Measurements from ENCODE around the gene RAD51B.

The RAD51B gene

GRCh38 chr14:68341411-68342212 lies 522.0 kb downstream of the RAD51B start:
- no peaks in the 10 kb centered on the region for H3K27me3 Mint-ChIP-seq
- H3K27ac Mint-ChIP-seq, result no peak overlapping the region
- H3K9me3 Mint-ChIP-seq, result peaks cover 4% of the 10 kb centered on the region
- peaks cover 9% of the 10 kb centered on the region for H3K36me3 Mint-ChIP-seq (ENCODE audit: low read depth)
- H3K4me3 Mint-ChIP-seq, result no peak overlapping the region
- H3K4me1 Mint-ChIP-seq (ENCODE audit: low read depth), result peaks cover 31% of the 10 kb centered on the region

DNA sequence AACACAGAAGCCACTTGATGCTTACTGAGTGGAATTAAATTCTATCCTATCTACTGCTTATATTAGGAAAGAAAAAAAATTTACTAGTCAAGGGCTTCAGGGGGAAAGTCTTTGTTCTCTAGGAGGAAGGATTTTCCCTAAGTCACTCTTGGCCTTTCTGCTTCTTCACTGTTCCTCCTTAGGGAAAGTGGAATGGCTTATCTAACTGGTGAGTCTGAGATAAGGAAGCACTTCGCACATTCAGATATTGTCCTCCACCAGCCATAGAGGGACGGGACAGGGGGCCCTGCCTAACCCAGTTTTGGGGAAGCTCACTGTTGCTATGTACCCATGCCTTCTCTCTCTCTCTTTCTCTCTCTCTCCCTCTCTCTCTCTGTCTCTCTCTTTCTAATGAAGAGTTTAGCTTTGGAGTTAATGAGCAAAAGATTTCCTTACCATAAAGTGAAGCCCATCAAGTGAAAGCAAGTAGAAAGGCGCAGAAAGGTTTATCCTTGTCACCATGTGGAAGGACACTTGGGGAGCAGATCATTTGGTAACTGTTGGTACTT lies 522.7 kb downstream of the RAD51B start:
- peaks cover 9% of the 10 kb centered on the region for H3K36me3 Mint-ChIP-seq (ENCODE audit: low read depth)
- peaks cover 24% of the 10 kb centered on the region for H3K4me1 Mint-ChIP-seq (ENCODE audit: low read depth)
- H3K27me3 Mint-ChIP-seq, result no peaks in the 10 kb centered on the region
- H3K27ac Mint-ChIP-seq, result no peak overlapping the region
- peaks cover 4% of the 10 kb centered on the region for H3K9me3 Mint-ChIP-seq
- H3K4me3 Mint-ChIP-seq, result no peak overlapping the region

DNA sequence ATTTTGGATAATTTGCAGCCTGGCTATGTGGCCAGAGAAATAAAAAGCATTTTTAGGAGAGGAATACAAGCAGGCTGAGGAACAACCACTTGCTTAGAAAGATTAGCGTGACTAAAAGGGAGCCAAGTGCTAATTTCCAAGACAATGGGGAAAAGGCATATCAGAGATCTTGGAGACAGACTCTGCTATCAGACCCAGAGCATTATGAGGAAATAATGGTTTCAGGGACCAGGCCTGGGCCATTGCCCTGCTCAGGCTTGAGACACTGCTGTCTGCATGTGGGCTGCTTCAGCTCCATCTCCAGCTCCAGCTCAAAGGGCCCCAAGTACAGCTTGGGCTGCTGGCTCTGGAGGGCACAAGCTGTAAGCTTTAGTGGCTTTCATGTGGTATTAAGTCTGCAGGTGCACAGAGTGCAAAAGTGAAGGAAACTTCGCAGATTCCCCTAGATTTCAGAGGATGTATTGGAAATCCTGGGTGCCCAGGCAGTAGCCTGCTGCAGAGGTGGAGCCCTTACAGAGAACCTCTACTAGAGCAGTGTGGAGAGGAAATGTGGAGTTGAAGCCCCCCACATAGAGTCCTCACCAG lies 524.0 kb downstream of the RAD51B start:
- peaks cover 22% of the 10 kb centered on the region for H3K4me1 Mint-ChIP-seq (ENCODE audit: low read depth)
- H3K27me3 Mint-ChIP-seq, result no peaks in the 10 kb centered on the region
- H3K9me3 Mint-ChIP-seq, result peaks cover 4% of the 10 kb centered on the region
- H3K36me3 Mint-ChIP-seq (ENCODE audit: low read depth), result peaks cover 9% of the 10 kb centered on the region
- no peak overlapping the region for H3K4me3 Mint-ChIP-seq
- H3K27ac Mint-ChIP-seq, result no peak overlapping the region

DNA sequence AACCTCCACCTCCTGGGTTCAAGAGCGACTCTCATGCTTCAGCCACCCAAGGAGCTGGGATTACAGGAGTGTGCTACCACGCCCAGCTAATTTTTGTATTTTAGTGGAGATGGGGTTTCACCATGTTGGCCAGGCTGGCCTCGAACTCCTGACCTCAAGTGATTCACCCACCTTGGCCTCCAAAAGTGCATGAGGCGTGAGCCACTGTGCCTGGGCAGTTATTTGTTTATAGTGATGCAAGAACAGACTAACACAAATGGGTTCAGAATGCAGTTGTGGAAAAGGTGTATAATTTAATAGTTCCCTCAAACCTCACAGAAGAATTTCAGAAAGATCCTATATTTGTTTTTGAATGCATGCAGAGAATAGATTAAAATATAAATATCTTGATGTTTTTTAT lies 526.2 kb downstream of the RAD51B start:
- Mint-ChIP-seq H3K27me3 (no peaks in the 10 kb centered on the region), H3K4me3 (no peak overlapping the region), H3K36me3 (ENCODE audit: low read depth) (peaks cover 9% of the 10 kb centered on the region), H3K9me3 (peaks cover 4% of the 10 kb centered on the region), H3K27ac (no peak overlapping the region), H3K4me1 (ENCODE audit: low read depth) (peaks cover 19% of the 10 kb centered on the region)

DNA sequence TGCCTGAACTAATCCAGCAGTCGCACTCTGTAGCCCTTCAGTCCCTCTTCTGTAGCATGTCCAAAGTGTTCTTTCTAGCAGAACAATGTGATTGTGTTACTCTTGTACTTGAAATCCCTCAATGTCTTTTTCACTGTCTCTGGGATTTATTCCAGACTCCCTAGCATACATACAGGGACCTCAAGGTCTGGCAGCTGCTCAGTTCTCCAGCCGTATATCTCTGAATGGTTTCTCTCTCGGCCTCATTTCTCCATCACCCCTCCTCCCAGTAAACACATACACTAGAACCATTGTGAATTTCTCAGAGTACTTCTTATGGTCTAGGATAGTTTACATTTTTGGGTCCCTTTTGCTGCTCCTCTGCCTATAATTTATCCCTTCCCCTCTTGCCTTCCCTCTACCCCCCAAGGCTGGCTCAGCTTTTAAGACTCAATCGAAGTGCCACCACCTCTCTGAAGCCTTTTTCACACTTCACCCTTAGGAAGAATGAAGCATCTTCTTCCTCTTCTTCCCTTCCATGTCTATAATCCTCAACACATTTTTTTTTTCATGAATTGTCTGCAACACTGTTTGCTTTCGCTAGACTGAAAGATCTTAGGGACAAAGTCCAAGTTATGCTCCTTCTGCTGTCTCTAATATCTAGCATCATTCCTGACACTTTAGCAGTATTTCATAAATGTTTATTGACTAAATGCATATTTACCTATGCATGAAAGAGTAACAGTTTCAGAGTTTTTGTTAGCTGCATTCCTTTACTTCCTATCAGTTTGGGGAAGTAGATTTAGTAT lies 527.2 kb downstream of the RAD51B start:
- peaks cover 9% of the 10 kb centered on the region for H3K36me3 Mint-ChIP-seq (ENCODE audit: low read depth)
- no peak overlapping the region for H3K27ac Mint-ChIP-seq
- peaks cover 9% of the 10 kb centered on the region for H3K4me1 Mint-ChIP-seq (ENCODE audit: low read depth)
- H3K4me3 Mint-ChIP-seq, result no peak overlapping the region
- peaks cover 4% of the 10 kb centered on the region for H3K9me3 Mint-ChIP-seq
- no peaks in the 10 kb centered on the region for H3K27me3 Mint-ChIP-seq

DNA sequence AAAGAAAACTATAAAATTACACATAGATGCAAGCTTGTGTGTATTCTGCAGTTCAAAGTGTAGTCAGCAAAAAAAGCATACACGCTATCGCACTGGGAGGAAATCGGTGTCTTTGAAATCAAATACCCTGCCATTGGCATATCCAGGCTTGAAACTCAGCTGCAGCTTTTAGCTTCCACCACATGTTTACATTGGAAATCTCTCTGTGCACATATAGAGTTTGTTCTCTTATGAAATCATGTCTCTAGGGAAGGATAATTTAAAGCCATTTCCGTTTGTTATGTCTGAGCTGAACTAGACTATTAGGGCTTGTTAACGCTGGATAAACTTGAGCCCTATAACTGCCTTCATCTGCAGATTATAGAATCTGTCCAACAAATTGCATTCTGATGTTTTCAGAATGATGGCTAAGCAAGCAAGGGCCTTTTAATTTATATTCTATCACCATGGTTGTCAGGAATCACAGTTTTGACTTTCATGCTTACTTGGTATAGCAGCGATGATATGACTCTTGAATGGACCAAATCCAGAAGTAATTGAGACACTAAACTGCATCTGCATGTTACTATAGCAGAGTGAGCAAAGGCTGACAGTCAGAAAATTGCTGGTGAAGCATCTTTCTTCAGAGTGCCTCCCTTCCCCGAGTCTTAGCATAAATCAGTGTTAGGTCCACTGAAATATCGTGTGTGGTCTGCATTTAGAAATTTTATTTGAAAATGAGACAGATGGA lies 530.5 kb downstream of the RAD51B start:
- no peak overlapping the region for H3K27ac Mint-ChIP-seq
- no peaks in the 10 kb centered on the region for H3K4me1 Mint-ChIP-seq (ENCODE audit: low read depth)
- H3K9me3 Mint-ChIP-seq, result peaks cover 1% of the 10 kb centered on the region
- no peak overlapping the region for H3K4me3 Mint-ChIP-seq
- no peaks in the 10 kb centered on the region for H3K27me3 Mint-ChIP-seq
- H3K36me3 Mint-ChIP-seq (ENCODE audit: low read depth), result peaks cover 6% of the 10 kb centered on the region

- H3K4me1 Mint-ChIP-seq (ENCODE audit: low read depth), result peaks cover 20% of the 10 kb centered on the region
- H3K27me3 Mint-ChIP-seq, result no peaks in the 10 kb centered on the region
- H3K36me3 Mint-ChIP-seq (ENCODE audit: low read depth), result no peaks in the 10 kb centered on the region
- no peak overlapping the region for H3K4me3 Mint-ChIP-seq
- H3K9me3 Mint-ChIP-seq, result no peaks in the 10 kb centered on the region
- no peak overlapping the region for H3K27ac Mint-ChIP-seq
Observed at GRCh38 chr14:68355415-68355814, 535.8 kb downstream of the RAD51B start.

GRCh38 chr14:68357777-68358176 lies 538.2 kb downstream of the RAD51B start:
- Mint-ChIP-seq H3K9me3 (no peaks in the 10 kb centered on the region), H3K27ac (no peak overlapping the region), H3K27me3 (no peaks in the 10 kb centered on the region), H3K36me3 (ENCODE audit: low read depth) (no peaks in the 10 kb centered on the region), H3K4me3 (no peak overlapping the region), H3K4me1 (ENCODE audit: low read depth) (peaks cover 25% of the 10 kb centered on the region)

DNA sequence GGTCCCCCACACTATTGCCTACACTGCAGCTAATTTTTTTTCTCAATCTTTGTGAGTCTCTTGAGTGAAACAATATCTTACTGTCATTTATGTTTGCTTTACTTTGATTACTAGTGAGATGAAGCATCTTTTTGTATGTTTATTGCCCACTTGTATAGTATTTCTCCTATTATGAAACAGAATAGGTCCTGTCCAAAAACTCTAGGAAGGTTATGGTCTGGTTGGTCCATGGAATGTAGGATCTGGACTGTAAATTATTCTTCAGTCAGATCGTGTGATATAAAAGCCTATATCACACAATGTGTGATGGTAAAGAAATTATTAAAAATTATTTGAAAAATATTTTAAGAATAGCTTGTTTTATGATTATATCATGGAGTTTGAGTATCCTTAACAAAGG lies 538.9 kb downstream of the RAD51B start:
- no peak overlapping the region for H3K4me3 Mint-ChIP-seq
- H3K27ac Mint-ChIP-seq, result no peak overlapping the region
- no peaks in the 10 kb centered on the region for H3K9me3 Mint-ChIP-seq
- H3K4me1 Mint-ChIP-seq (ENCODE audit: low read depth), result peaks cover 29% of the 10 kb centered on the region
- no peaks in the 10 kb centered on the region for H3K27me3 Mint-ChIP-seq
- H3K36me3 Mint-ChIP-seq (ENCODE audit: low read depth), result no peaks in the 10 kb centered on the region

DNA sequence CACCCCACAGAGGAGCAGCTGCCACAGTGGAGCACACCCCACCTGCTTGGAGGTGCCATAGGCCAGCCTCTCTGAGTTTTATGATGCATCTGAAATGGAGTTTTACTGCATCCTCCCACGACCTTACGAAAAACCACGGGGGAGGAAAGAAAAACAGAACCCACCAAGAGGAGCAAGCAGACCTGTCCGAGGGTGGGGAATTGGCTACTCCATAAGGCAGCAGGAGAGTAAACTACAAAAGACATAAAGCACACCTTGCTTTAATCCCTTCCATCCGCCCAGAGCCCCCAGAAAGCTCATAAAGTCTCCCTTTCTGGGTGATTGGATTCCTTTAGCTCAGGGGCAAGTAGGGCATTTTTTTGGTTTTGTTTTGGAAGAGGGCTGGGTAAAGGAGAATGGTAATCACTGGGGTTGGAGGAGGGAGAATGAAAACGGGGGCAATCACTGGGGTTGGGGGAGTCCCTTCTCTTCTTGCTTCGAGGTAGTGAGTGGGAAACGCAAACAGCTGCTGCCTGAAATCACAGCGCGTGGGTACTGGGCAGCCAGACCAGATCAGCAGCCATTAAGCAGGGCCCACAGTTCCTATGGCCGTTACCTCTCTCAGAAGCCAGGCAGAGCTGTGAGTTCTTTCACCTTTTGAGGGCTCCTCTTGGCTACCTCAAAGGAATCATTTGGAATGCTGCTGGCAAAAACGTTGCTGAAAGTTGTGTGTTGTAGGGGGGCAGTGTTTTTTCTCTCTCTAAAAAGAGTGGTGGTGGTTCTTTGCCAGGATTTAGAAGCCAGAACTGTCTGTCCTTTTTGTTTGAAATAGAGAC lies 539.6 kb downstream of the RAD51B start:
- peaks cover 31% of the 10 kb centered on the region for H3K4me1 Mint-ChIP-seq (ENCODE audit: low read depth)
- no peaks in the 10 kb centered on the region for H3K9me3 Mint-ChIP-seq
- H3K4me3 Mint-ChIP-seq, result no peak overlapping the region
- no peaks in the 10 kb centered on the region for H3K27me3 Mint-ChIP-seq
- H3K27ac Mint-ChIP-seq, result peak overlapping the region; percentile 67
- no peaks in the 10 kb centered on the region for H3K36me3 Mint-ChIP-seq (ENCODE audit: low read depth)

DNA sequence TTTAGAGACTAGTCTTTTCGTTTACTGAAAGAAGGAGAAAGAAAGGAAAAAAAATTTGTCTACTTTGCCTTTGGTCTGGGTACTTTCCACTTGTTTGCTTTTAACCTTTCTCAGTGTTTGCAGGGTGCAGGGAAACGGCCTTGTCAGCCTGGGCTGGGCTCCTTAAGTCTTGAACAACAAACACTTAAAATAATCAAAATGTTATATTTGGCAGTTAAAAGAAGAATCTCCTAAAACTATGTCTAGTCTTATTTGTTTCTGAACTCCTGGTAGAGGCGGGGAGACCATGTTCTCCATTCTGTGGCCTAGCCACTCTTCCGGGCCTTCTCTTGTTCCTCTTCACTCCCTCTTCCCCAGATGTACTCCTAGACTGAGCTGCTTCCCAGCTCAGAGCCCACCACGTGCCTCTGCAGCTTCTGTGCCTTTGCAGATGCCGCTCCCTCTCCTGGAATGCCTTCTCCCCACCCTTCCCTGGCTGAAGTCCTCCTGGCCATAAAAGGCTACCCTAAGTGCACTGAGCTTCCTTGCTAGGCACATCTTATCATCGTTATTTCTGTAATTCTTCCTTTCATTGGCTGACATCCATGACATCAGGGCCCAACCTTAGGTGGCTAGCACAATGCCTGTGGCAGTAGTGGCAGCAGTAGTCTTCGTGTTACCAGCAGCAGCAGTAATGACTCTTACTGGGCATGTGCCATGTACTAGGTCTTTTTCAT lies 540.4 kb downstream of the RAD51B start:
- Mint-ChIP-seq H3K36me3 (ENCODE audit: low read depth) (no peaks in the 10 kb centered on the region), H3K4me3 (no peak overlapping the region), H3K4me1 (ENCODE audit: low read depth) (peaks cover 37% of the 10 kb centered on the region), H3K27me3 (no peaks in the 10 kb centered on the region), H3K27ac (peak overlapping the region; percentile 67), H3K9me3 (no peaks in the 10 kb centered on the region)

GRCh38 chr14:68361231-68361630 lies 541.7 kb downstream of the RAD51B start:
- Mint-ChIP-seq H3K9me3 (no peaks in the 10 kb centered on the region), H3K4me1 (ENCODE audit: low read depth) (peaks cover 46% of the 10 kb centered on the region), H3K27ac (peak overlapping the region; percentile 27), H3K4me3 (no peak overlapping the region), H3K27me3 (no peaks in the 10 kb centered on the region), H3K36me3 (ENCODE audit: low read depth) (no peaks in the 10 kb centered on the region)

GRCh38 chr14:68362846-68363245 lies 543.3 kb downstream of the RAD51B start:
- no peaks in the 10 kb centered on the region for H3K36me3 Mint-ChIP-seq (ENCODE audit: low read depth)
- H3K27me3 Mint-ChIP-seq, result no peaks in the 10 kb centered on the region
- H3K9me3 Mint-ChIP-seq, result no peaks in the 10 kb centered on the region
- no peak overlapping the region for H3K4me3 Mint-ChIP-seq
- no peak overlapping the region for H3K27ac Mint-ChIP-seq
- peaks cover 60% of the 10 kb centered on the region for H3K4me1 Mint-ChIP-seq (ENCODE audit: low read depth)

All from stimulated activated naive CD8-positive, alpha-beta T cell treated with anti-CD3 and anti-CD28 coated beads, Interleukin-15, Interleukin-2, amounts not matched to agents 100 ng/mL and 50 ng/mL, for 24 hours (primary cell).